Measurements from ENCODE around the gene STT3B.
A peak's percentile ranks its signal among the peaks of the same experiment; 100 is the strongest.

STT3B gene

DNA sequence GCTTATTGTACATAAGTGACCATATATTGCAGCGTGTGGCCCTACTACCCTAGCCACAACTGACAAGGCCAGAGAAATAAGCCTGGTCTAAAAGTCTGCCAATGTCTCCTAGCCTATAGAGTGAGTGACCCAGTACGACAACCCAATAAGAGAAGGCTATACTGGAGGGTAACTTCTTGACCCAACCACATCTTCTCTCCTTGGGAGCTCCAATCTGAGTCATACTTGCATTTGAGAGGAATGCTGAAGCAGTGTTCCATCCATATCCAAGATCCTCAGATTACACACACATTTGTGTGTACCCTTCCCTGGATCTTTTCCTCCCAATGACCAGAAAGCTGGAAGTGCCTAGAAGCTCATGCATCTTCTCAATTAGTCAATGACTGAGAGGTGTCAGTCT lies 11.3 kb upstream of the STT3B start:
- no peak for DNase-seq

DNA sequence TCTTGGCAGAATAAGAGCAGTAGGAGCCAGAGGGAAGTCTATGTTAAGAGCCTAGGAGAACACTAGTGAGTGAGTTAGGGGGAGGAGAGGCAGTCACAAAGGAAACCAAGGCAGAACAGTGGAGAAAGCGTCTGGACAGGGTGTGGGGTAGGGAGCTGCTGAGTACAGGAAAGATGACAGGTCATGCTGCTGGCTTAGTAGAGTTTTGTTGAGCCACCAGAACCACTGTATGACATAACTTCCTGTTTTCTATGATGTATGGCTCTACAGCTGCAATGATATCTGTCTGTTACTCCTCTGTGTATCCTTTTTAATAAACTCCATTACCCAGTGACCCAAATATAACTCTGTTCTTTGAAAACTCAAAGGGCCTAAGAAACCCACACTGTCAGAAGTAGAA lies 10.6 kb upstream of the STT3B start:
- DNase-seq: no peak

DNA sequence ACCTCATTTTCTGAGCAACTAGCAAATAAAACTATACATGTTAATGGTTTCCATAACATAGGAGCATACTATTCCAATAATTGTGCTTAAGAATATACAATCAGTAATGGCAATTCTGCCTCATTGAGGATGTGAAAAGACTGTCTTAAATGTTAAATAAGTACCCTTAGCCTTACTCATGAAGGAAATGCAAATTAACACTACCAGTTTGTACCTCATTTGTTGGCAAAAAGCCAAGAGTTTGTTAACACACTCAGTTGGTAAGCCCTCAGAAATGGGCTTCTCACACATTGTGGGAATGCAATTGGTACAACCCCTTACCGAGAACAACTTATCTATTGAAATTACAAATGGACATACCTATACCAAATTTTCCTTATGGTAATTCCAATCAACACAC lies 9.2 kb upstream of the STT3B start:
- peak in 1 of 3 experiments; percentile 2 for DNase-seq

DNA sequence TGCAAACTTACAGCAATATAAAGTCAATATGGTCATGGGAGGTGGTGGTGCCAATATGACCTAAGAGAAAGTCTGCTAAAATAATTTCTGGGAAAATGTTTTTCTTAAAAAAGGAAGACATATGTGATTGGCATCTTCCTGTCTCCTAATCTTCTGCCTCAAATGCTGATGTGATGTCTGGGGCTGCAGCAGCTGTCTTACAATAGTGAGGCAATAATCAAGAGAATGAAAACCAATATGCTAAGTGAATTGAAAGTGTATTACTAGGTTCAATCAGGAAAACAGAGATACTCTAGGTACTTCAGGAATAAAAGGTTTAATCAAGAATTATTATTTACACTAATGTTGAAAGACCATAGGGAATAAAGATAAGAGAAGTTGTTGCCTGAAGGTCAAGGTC lies 7.2 kb upstream of the STT3B start:
- no peak for DNase-seq

DNA sequence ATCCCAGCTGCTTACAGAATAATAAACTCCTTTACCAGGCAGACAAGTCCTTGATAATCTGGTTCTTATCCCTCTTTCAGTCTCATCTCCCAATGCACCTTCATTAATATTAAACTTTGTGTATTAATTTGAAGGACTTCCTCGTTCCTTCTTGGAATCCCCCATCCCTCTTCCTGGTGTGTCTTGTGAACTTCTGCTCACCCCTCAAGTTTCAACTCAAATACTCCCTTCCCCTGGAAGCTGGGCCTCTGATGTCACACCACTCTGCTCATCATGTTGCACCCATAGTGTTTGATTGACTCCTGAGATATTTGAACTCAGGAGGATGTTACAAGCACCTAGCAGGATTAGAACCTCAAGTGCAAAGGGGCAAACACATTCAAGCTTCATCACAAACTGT lies 3.3 kb upstream of the STT3B start:
- DNase-seq: no peak

DNA sequence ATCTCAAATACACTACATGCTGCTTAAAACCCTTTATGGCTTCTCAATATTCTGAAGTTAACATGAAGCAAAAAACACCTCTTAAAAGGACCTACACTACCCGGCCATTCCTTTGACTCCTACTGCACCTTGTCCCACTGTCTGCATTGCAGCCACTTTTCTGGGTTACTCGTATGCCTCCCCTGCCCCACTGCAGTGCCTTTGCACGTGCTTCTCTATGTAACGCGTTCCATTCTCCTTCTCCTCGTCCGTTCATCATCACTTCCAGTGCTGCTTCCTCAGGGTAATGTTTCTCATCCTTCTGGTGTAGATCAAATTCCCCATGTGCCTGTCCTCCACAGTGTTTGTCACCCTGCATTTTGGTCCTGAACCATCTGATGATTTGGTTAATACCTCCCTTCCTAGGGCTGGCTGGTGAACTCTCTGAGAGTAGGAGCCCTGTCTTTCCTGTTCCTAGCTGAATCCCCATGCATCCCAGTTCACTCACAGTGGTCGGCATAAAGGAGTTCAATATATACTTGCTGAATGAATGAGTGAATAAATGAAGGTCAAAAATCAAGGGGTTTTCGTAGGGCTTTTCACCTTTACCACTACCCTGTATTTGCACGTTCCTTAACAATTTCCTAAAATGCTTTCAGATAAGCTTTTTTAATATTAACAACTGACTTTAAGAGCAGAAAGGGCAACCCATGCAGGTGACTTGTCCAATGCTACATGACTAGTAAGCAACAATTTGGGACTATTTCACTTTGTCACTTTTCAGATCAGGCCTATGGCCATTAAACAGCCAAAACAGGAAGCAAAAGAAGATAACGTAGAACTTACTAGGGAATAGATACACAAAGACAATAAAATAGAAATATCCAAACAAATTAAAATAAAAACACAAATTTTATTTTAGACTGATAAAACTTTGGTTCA lies 2.4 kb upstream of the STT3B start:
- peak in 1 of 3 experiments; percentile 8 for DNase-seq

DNA sequence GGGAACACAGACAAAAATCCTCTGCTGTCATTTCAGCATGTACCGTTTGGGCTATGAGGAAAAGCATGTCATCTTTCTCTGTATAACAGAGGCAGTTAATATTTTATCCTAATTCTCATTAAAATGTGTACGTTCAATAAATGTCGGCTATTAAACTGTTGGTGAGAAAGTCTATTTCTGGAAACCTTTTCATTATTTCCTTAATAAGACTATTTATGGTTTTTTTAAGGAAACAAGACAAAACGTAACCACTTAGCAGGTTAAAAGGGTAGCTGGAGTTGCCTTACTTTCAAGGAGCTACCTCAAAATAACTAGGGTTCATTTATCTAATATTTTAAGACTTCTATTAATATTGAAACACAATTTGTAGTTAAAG lies 1.8 kb upstream of the STT3B start:
- DNase-seq: peak in 1 of 3 experiments; percentile 28

DNA sequence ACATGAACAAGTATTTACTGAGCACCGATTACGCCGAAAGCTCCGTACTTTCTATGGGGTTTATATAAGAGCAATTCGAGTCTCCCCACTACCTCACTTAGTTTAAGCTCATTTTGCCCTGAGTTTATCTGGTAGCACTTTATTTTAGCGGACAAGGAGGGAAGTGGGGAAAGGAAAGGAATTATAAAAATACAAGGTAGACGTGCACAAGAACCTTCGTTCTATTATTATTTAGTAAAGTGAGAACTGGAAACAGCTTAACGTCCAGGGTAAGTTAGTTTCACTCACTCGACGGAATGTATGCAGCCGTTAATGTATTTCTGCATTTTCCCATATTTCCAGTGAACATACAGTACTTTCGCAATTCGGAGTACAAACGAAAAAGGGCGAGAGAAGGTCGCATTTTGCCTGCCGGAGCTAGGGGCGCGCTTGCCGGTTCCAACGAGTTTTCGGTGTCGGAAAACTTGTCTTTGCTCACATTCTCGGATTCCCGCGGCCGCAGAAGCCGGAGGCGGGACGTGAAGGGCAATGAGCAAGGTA lies 1.2 kb upstream of the STT3B start:
- peak in 1 of 3 experiments; percentile 7 for DNase-seq

DNA sequence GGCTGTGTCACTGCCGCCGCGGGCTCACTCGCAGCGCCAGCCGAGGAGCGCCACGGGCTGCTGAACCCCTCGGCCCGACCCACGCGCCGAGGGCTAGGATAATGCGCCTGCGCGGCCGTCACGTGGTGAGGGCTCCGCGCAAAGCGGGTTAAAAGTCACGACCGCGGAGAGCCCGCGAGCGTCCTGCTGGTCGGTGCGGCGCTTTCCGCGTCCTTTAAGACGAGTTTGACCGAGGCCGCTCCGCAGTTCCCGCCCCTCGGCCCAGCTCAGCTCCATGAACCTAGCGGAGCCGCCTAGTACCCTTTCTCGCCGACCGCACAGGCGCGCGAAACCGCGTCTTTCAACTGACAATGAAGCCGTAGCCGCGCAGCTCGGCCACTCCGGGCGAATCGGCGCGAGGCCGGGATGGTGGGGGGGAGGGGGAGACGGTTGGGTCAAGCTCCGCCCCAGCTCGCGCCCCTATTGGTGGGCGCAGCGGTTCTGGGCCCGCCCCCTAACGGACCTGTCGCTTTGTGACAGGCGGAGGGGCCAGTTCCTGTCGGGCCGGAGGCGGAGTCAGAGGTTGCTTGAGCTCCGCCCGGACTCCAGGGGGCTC lies 636 bp upstream of the STT3B start:
- peak; percentile 93 to 97 (median 95) for DNase-seq

DNA sequence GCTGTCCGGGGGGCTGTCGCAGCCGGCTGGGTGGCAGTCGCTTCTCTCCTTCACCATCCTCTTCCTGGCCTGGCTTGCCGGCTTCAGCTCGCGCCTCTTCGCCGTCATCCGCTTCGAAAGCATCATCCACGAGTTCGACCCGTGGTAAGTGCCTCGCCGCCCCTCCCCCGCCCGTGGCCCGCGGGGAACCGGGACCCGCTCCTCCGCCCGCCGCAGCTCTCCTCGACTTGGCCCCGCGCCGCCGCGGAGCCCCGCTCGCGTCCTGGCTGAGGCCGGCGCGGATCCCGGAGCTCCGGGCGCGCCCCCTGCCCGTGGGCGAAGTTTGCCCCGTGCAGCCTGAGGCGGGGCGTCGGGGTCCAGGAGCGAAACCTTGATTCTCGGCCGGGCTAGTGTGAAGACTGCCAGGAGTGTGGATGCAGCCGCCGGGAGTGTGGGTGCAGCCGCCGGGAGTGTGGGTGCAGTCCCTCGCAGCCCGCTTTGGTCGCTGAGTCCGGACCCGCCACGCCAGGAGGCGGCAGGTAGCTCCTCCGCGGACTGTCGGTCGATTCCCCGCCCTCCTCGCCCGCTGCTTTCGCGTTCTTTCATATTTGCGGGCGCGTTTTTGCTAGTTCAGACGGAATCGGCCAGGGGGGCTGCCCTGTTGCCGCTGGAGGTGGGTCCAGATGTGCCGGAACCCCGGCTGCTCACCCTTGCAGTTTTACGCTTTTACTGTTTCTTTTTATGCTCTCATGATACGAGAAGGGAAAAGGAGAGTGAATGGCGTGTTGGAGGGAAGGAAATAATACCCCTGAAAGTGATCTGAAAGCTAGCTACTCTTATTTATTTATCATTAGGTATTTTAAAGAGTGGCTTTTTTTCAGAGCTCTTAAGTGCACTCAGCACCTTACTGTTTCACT lies 692 bp downstream of the STT3B start:
- peak; percentile 16 to 72 (median 66) for DNase-seq

DNA sequence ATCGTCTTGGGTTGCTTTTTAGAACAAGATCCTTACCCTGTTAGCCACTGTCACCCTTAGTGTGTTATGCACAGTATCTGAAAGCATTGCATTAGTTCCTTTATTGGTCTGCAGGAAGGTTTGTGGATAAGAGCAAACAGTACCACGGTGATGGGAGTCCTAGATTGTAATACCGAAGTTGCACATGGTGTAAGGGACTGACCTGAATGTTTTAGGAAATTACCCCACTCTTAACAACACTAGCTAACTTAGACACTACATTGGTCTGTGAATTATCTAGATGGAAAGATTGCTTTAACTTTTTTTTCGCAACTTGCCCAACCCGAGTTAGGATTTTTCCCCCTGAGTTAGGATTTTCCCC lies 1.3 kb downstream of the STT3B start:
- DNase-seq: peak in 2 of 3 experiments; percentile 21 to 55

DNA sequence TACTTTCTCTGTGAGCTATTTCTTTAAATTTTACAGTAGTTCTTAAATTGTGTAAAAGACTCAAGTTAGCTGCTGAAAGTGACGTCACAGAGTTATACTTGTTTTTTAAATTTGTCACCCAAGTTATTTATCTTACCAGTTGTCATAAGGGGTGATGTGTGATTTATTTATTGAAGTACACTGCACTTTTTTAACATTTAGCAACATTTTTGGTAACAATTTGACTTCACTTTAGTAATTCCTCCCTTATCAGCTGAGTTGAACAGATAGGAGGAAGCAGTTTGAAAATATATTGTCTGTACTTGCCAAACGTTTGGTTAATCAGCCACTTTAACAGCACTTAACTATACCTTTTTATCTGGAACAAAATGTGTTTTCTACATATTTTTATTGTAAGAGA lies 3.8 kb downstream of the STT3B start:
- no peak for DNase-seq

DNA sequence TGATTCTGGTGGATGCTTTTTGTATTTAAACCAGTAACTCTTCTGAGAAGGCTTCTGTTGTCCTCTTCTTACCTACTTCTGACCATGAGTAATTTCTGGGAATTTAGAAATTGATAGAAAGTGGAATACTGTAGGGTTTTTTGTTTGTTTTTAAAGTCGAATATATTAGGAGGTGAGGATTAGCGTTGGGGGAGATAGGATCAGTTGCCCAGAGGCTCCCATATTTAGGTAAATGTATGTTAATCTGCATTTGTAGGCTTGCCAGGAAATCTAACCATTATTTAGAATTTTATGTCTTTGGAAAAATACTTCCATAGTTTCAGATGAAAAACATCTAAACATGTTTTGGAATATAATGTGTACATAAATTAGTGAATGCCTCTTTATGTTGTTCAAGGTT lies 6.1 kb downstream of the STT3B start:
- no peak for DNase-seq

DNA sequence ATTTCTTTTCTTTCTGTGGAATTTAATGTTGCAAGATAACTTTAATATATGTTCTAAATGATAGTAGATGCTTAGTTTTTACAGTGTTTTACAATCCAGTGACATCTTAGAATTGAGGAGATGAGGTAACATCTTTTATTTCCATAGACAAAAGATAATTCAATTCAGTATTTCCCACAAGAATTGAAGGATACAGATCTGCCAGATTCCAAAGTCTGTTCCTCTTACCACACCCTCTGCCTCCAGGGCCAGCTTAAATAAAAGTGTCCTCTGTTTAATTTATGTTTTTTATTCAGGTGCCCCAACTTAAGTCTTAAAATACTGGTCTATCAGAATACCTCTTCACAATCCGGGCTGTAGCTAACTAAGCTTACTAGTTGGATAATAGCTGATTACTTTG lies 6.5 kb downstream of the STT3B start:
- no peak for DNase-seq

DNA sequence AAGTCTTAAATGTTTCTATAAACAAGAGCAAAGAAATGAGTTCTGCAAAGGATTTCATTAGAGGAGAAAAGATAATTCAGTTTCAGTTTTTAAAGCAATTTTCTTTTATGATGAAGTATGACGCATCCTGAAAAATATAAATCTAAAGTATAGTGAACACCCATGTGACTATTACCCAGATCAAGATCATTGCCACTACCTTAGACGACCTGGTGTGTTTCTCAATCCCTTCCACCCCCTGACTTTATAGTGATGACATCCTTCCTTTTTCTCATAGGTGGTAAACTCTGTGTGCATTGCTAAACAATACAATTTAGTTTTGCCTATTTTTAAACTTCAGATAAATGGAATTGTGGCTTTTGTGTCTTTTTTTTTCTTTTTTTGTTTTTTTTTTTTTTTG lies 8.4 kb downstream of the STT3B start:
- DNase-seq: no peak

DNA sequence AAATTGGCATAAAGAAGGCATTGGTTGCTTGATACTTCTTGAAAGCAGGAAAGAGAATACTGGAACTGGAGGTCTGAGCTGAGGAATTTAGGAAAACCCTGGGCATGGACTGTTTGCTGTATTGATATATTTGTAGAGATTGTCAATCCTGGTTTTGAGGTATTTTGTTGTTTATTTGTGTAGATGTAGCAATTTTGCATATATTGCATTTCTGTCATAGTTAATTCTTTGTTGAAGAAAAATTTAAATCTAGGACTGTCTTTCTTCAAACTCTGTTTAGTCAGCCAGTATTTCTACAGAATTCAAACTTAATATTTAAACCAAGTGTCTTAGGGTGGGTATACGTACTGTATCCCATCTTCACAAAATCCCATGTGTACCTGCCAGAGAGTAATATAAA lies 9.5 kb downstream of the STT3B start:
- DNase-seq: no peak

DNA sequence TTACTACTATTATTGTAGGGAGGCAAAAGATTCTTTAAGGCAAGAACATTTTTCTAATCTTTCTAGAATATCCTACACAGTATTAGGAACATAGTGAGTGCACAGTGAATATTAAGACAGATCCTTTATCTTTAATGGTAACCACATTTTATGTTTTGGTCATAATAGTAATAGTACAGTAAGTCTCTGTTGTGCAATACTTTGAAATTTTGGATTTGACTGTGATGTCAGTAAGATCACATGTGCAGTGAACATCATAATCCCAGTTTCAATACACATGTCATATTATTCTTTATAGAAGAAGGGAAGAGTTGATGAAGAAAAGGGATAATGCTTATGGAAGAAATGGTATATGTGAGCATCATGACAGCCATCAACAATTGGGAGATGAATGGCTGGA lies 10.7 kb downstream of the STT3B start:
- no peak for DNase-seq

DNA sequence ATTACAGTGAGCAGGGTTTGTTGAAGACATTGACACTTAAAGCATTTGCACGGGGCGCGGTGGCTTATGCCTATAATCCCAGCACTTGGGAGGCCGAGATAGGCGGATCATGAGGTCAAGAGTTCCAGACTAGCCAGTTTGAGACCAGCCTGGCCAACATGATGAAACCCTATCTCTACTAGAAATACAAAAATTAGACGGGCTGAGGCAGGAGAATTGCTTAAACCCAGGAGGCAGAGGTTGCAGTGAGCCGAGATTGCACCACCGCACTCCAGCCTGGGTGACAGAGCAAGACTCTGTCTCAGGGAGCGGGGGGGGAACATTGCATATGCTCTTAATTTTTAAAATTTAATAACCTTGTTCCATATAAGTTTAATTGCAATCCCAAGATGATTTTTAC lies 11.9 kb downstream of the STT3B start:
- no peak for DNase-seq

DNA sequence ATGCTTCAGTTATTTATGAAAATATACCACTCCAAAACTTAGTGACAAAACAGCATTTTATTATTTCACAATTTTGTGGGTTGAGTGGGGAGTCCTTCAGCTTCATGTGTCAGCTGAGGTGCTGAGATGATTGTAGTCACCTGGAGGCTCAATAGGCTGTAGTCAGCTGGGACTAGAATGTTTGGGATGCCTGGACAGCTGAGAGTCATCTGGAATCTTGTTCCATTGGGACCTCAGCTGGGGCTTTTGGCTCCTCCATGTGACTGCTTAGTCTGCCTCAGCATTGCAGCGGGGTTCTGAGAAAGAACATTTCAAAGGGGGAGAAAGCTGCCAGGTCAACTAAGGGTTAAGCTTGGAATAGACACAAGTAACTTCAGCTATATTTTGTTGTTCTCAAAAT lies 13.4 kb downstream of the STT3B start:
- peak in 1 of 3 experiments; percentile 25 for DNase-seq

DNA sequence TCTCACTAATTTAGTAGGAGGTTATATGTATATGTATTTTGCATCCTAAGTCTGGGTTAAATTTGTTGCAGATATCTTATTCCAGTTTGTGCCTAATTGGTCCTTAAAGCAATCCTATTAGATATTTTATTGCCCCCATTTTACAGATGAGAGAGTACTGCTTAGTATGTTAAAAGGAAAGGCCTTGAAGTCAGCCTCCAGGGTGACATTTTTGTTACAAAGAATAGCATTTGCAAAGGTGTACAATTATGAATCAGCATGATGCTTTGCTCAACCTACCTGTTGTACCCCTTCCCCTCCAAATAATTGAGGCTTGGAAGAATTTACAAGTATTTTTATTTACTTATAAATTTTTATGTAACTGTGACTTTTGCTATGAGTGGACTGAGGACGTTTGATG lies 14.0 kb downstream of the STT3B start:
- no peak for DNase-seq

DNA sequence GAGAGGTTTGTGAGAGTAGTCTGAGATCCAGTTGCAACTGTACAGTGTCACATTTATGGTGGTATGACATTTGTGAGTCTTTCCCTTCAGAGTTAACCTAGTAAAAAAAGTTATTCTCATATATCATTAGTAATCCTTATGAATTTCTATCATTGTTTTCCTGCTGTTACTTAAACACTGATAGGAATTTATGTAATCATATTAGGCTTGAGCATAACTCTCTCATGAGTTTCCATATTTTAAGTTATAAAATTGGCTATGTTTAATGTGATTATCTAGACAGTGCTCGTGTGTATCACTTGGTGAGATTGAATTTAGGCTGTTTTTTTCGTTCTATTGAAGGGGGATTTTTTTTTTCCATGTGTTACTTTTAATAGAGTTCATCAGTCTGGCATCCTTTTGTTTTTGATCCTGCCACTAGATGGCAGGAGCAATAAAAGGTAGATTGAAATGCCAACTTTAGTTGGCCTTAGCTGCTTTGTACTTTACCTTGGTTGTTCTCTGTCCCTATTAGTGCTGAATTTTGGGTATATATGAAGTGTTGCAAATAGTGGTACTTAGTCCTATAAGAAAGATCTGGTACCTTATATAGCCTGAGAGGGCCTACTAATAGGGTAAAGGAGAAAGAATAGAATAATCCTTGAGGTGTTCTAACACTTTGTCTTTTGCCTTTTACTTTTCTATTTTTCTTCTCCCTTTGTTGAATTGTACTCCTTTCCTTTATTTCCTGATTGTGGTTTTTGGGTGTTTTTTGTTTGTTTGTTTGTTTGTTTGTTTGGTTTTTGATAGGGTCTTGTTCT lies 17.9 kb downstream of the STT3B start:
- DNase-seq: peak; percentile 0 to 38 (median 6)

DNA sequence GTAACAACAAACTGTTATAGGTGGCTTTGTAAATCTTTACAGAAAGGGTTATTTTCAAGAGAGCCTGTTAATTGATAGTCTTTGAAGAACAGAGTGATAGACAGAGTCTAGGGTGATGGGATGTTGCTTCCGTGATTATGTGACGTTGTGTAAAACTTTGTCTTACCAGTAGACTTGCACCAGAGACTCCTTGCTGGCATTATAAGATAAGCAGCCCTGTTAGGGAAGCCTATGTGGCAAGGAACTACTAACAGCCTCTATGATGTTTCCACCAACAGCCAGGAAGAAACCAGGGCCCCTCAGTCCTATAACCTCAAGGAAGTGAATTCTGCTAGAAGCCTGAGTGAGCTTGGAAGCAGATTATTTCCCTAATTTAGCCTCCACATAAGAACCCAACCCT lies 18.9 kb downstream of the STT3B start:
- no peak for DNase-seq
